Right cardiac atrium (tissue), 5 donors: ENCODE data around the gene PAK5. TPM values are rescaled to one million over a fixed set of nuclear protein-coding genes. Genes with fewer than 3 reads are reported as not detected.

Experiments used
- ATAC-seq, 2 donors: fragments of 200-7000 bp; cut with Tn5 transposase; one replicate each; pipeline versions ENCODE4 v1.8.0 to v1.9.1; 2020; ENCODE audit warnings: moderate library complexity in 2 of 2, mild to moderate bottlenecking in 1 of 2
- DNase-seq, 3 donors: peaks; one replicate each; pipeline ENCODE4 v3.0.0-alpha.2; 2020
- H3K27ac ChIP-seq: one replicate; pipeline ENCODE4 v1.5.1; 2013; ENCODE audit warnings: mild to moderate bottlenecking, low read length, control low read depth, moderate library complexity
- H3K27me3 ChIP-seq: one replicate; pipeline ENCODE4 v1.6.1; 2013; ENCODE audit not compliant: control insufficient read depth, insufficient read depth
- H3K4me1 ChIP-seq: one replicate; pipeline ENCODE4 v1.6.1; 2013; ENCODE audit warnings: low read length; ENCODE audit not compliant: control insufficient read depth, insufficient read depth
- H3K4me3 ChIP-seq: one replicate; pipeline ENCODE4 v1.5.1; 2013; ENCODE audit warnings: low read length, control low read depth
- H3K9me3 ChIP-seq: one replicate; pipeline ENCODE4 v1.6.1; 2013; ENCODE audit warnings: low read length; ENCODE audit not compliant: control insufficient read depth
- WGBS: extraction: QIAGEN DNeasy Blood & Tissue Kit; methylation state at CpG from one replicate; pipeline ENCODE4 v1.1.7; 2013; 5-methylcytosine and 5-hydroxymethylcytosine counted together
- intact Hi-C, 4 donors: fragments of 100-400 bp; cut with DNase I; formaldehyde crosslinking; loops; one replicate each; pipeline versions ENCODE4 v1.11.0 to v1.14.0; 2022 to 2023
- polyA plus RNA-seq: library from polyadenylated mRNA; stranded (reverse); fragments of 200-250 nt; gene quantifications from one replicate; pipeline ENCODE4 v1.2.3, GENCODE V29; 2013
- total RNA-seq, 4 donors: library from RNA; stranded (reverse); fragmentation: NEBNext Ultra II Directional; extraction: Animal tissue kit (Norgen Biotek cat#: 25700); gene quantifications; one replicate each; pipeline ENCODE4 v1.2.1, GENCODE V29; 2021
- donor health status: healthy with polysubstance abuse.
- donor health status: DM: no; HTN: yes; CAD: no.
- donor health status: DM: no; HTN: no; CAD: no.
- donor health status: DM: no; HTN: yes; CAD: no; lungs with severe emphysema.
- donor health status: DM: yes; HTN: yes; CAD: no.

Gene PAK5
- total and polyA plus RNA-seq, 5 donors: 0.06 to 0.09 (median 0.07) TPM; not detected in 2

DNA sequence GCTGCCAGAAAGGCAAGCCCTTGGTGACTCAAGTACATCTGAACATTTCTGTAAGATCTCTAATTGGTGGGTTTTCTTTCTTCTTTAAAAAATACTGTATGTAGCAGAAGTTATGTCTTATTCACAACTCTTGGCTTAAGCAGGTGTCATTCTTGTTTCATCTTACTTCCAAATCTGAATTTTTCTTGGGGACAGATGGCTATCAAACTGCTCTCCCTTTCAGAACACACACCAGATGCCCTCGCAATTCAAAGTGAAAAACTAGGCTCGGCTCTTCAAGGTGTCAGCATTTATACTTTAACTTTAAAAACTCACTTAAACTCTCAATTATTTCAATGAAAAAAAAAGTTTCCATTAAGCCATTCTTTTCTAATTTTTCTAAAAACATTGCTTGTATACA, 49.7 kb downstream of the PAK5 start:
- Histone ChIP-seq H3K4me1 (no peaks in the 10 kb centered on the region), H3K9me3 (no peaks in the 10 kb centered on the region), H3K27me3 (no peaks in the 10 kb centered on the region), H3K4me3 (no peak overlapping the region), H3K27ac (no peak overlapping the region)
- WGBS: 78% methylated on average over 2 of the region's 2 CpGs
- no peak for DNase-seq
- intact Hi-C loops: no loop called here
- no peak for ATAC-seq

DNA sequence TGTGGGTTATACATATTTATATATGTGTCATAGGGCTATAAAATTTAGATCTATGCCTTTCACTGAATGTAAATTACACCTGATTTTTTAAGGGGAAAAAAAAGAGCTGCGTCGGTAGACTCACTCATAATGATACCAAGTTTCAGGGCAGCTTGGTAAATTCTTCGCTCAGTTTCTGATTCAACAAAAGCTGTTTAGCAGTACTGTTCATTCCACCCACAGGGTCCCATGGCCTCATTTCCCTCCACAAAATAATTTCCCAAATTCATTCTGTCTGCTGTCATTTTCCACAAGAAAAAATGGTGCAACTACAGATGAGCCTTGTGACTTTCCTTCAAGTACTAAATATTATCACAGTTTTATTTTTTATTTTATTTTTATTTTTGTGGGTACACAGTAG, 63.7 kb downstream of the PAK5 start:
- Histone ChIP-seq H3K4me3 (no peak overlapping the region), H3K9me3 (no peaks in the 10 kb centered on the region), H3K4me1 (no peaks in the 10 kb centered on the region), H3K27ac (no peak overlapping the region), H3K27me3 (no peaks in the 10 kb centered on the region)
- intact Hi-C loops: no loop called here
- WGBS: 95% methylated on average over 3 of the region's 3 CpGs
- DNase-seq (no peak), ATAC-seq (no peak)

DNA sequence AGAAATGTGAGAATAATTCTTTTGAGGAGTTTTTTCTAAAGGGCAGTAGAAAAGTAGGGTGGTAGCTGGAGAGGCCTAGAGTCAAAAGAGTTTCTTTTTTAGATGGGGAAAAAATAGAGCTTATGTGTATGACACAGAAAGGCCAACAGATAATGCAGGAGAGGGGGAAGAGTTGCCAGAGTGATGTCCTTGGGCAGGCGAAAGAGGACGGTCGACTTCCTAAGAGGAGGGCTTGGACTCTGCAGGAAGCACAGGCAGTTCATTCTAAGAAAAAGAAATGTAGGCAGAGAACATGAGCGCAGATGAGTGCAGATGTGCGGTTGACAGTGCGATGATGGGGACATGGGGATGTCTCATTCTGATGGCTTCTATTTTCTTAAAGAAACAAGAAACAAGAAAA, 68.9 kb downstream of the PAK5 start:
- Histone ChIP-seq H3K4me3 (no peak overlapping the region), H3K27ac (no peak overlapping the region), H3K9me3 (no peaks in the 10 kb centered on the region), H3K4me1 (no peaks in the 10 kb centered on the region), H3K27me3 (no peaks in the 10 kb centered on the region)
- 80% methylated on average over 6 of the region's 6 CpGs for WGBS
- DNase-seq (no peak), ATAC-seq (no peak)
- intact Hi-C loops: no loop called here

DNA sequence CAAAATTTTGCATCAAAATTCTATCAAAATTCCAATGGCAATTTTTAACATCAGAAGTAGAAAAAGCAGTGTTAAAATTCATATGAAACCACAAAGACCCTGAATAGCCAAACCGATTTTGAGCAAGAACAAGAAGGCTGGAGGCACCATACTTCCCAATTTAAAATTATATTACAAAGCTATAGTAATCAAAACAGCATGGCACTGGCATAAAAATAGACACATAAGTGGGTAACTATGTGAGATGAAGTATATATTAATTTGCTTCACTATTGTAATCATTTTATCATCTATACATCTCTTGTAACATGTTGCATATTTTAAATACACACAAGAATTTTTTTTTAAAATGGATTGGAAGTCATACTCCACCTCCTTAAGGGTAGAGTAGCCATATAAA, 77.4 kb downstream of the PAK5 start:
- no peaks in the 10 kb centered on the region for H3K4me1 ChIP-seq
- no peaks in the 10 kb centered on the region for H3K9me3 ChIP-seq
- intact Hi-C loops: no loop called here
- no peak overlapping the region for H3K27ac ChIP-seq
- 70% methylated on average over 1 of the region's 1 CpG for WGBS
- ATAC-seq: no peak
- no peaks in the 10 kb centered on the region for H3K27me3 ChIP-seq
- DNase-seq: no peak
- H3K4me3 ChIP-seq: no peak overlapping the region

DNA sequence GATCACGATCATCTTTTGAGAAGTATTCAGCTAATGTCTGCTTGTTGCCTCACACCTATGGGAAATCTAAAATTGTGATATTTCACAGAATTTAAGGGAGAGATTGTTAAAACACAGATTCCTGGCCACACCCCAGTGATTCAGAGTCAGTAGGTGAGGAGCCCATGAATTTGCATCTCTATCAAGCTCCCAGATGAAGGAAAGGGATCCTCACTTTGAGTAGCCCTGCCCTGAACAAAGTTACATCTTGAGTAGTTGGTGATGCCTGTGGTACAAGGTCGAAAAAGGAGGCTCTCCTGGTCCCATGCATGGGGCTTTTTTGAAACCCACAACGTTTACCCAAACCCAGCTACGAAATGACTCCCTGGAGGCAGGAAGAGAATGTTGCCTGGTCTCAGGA, 79.5 kb downstream of the PAK5 start:
- WGBS: 51% methylated on average over 4 of the region's 4 CpGs
- H3K27me3 ChIP-seq: peaks cover 4% of the 10 kb centered on the region
- H3K4me3 ChIP-seq: no peak overlapping the region
- no peak overlapping the region for H3K27ac ChIP-seq
- H3K4me1 ChIP-seq: no peaks in the 10 kb centered on the region
- no peaks in the 10 kb centered on the region for H3K9me3 ChIP-seq
- ATAC-seq: no peak
- intact Hi-C loops: no loop called here
- DNase-seq: no peak

DNA sequence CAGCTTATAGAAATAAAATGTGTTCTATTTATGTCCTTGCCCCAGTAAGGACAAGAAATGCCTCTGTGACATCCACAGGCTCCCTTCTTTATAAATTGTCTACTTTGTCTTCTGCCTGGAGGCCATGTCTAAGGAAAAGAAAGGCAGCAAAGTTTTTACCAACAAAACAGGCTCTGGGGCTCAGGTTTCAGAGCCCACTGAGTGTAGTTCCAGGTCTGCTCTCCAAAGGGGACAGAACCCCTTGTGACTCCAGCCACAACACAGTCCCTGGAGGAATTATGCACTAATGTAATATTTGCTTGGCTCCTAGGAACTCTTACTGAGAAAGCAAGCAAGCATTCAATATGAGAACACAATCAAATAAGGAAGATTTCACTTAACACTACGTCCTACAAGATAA, 80.1 kb downstream of the PAK5 start:
- Histone ChIP-seq H3K27me3 (peaks cover 4% of the 10 kb centered on the region), H3K4me1 (no peaks in the 10 kb centered on the region), H3K4me3 (no peak overlapping the region), H3K9me3 (no peaks in the 10 kb centered on the region), H3K27ac (no peak overlapping the region)
- intact Hi-C loops: no loop called here
- 36% methylated on average over 1 of the region's 1 CpG for WGBS
- ATAC-seq (no peak), DNase-seq (no peak)

DNA sequence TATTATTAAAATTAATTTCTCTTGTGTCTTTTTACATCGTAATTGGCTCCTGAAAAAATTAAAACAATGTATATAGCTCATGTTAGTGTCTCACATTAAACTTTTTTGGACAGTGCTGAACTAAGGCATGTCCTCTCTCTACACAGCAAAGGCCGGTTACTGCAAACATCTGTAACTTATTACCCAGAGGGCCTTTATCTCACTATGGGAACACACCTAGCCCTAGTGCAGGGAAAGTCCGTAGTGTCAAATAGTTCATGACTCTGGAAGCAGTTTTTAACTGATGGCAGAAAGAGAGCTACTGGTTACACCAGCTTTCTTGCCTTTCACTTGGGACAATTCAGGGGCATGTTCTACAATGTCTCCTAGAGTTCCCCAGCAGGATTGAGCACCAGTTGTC, 82.2 kb downstream of the PAK5 start:
- Histone ChIP-seq H3K27me3 (peaks cover 4% of the 10 kb centered on the region), H3K4me3 (no peak overlapping the region), H3K27ac (no peak overlapping the region), H3K4me1 (no peaks in the 10 kb centered on the region), H3K9me3 (no peaks in the 10 kb centered on the region)
- ATAC-seq: no peak
- WGBS: 66% methylated on average over 3 of the region's 3 CpGs
- intact Hi-C loops: no loop called here
- DNase-seq: no peak

DNA sequence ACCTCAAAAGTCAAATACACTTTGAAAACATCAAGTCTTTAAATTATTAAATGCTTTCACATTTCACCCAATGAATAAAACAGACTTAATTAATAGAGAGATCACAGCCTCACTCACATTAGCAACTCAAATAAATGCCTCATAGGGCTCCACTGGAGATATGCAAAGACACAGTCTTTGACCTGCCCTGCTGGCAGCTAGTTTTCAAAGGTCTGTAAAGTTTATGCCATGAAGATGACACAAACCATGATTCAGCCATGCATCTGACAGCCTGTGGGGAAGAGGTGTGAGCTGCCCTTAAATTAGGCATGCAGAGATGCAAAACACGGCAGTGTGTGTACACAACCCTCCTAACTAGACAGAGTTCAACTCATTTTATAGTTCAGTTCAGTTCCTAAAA, 83.6 kb downstream of the PAK5 start:
- intact Hi-C loops: no loop called here
- no peak overlapping the region for H3K27ac ChIP-seq
- H3K27me3 ChIP-seq: peaks cover 4% of the 10 kb centered on the region
- 58% methylated on average over 1 of the region's 1 CpG for WGBS
- ATAC-seq (no peak), DNase-seq (no peak)
- H3K4me3 ChIP-seq: no peak overlapping the region
- no peaks in the 10 kb centered on the region for H3K9me3 ChIP-seq
- H3K4me1 ChIP-seq: no peaks in the 10 kb centered on the region

DNA sequence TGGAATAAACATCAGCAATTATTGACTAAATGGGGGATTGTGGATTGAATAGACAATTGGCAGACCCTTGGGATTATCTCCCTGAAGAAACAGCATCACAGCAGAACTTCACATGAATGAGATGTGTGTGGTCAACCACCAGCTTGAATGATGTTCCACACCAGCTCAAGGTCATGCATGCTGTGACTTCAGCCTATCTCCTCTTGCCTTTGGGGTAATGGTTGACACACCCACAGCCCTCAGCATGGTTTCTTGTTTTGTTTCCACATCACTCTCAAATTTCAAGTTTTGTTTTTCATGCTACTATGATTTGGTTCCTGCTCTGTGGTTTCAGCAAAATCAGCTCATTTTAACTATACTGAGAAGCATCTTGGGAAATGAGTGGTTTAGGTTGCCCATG, 94.3 kb downstream of the PAK5 start:
- no peak overlapping the region for H3K4me3 ChIP-seq
- intact Hi-C loops: no loop called here
- H3K9me3 ChIP-seq: peaks cover 2% of the 10 kb centered on the region
- no peaks in the 10 kb centered on the region for H3K4me1 ChIP-seq
- H3K27me3 ChIP-seq: no peaks in the 10 kb centered on the region
- DNase-seq (no peak), ATAC-seq (no peak)
- no peak overlapping the region for H3K27ac ChIP-seq

DNA sequence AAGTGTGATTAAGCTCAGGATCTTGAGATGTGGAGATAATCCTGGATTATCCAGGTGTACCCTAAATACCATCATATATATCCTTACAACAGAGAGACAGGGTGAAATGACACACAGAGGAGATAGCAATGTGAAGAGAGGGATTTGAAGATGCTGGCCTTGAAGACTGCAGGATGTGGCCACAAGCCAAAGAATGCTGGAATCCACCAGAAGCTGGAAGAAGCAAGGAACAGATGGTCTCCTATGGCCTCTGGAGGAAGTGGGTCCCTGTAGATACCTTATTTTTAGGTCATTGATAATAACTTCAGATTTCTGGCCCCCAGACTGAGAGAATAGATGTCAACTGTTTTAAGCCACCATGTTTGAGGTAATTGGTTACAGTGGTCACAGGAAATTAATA, 95.0 kb downstream of the PAK5 start:
- H3K4me1 ChIP-seq: no peaks in the 10 kb centered on the region
- H3K27ac ChIP-seq: no peak overlapping the region
- intact Hi-C loops: no loop called here
- no peak for DNase-seq
- no peak overlapping the region for H3K4me3 ChIP-seq
- H3K9me3 ChIP-seq: peaks cover 2% of the 10 kb centered on the region
- no peaks in the 10 kb centered on the region for H3K27me3 ChIP-seq
- no peak for ATAC-seq

DNA sequence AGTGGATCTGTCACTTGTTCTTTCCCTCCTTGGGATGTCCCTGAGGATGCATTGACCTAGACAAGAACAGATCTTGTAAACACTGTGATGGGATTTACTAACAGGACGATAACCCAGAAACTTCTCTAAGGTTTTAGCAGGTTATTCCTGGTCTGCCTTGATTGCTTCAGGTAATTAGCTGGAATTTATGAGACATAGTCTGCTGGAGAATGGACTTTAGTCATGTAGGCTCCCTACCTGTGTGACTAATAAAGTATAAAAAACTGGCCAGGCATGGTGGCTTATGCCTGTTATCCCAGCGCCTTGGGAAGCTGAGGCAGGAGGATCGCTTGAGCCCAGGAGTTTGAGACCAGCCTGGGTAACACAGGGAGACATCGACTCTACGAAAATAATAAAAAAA, 96.1 kb downstream of the PAK5 start:
- DNase-seq: no peak
- Histone ChIP-seq H3K27me3 (no peaks in the 10 kb centered on the region), H3K4me3 (no peak overlapping the region), H3K9me3 (peaks cover 2% of the 10 kb centered on the region), H3K27ac (no peak overlapping the region), H3K4me1 (no peaks in the 10 kb centered on the region)
- ATAC-seq: no peak
- WGBS: 83% methylated on average over 5 of the region's 5 CpGs
- intact Hi-C loops: no loop called here

DNA sequence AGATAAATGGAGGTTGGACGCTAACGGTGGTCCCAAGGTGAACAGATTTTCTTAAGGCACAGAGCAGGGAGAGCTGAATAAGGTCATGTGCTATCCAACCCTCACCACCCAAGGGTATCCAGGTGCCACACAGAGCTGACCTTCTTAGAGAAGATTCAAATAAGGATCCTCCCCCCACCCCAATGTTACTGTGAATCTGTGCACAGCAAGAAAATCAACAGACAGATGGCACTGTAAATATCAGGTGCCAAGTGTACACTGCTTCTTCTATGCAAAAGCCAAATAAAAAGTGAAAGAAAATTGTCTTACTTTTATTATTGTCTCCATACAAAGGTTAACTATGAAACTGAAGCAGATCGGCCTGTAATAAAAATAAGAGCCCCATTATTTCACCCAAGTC, 96.9 kb downstream of the PAK5 start:
- no peak overlapping the region for H3K4me3 ChIP-seq
- peaks cover 2% of the 10 kb centered on the region for H3K9me3 ChIP-seq
- no peak overlapping the region for H3K27ac ChIP-seq
- DNase-seq (no peak), ATAC-seq (no peak)
- no peaks in the 10 kb centered on the region for H3K4me1 ChIP-seq
- WGBS: 58% methylated on average over 3 of the region's 3 CpGs
- no peaks in the 10 kb centered on the region for H3K27me3 ChIP-seq
- intact Hi-C loops: no loop called here
